Fibroblast of the aortic adventitia (primary cell): ENCODE results near the gene SEPTIN14. TPM values are rescaled to one million over a fixed set of nuclear protein-coding genes. Genes with fewer than 3 reads are reported as not detected.
"Not testable (repeated sequence)": the region's sequence is repeated elsewhere in the genome, so short reads cannot be mapped to it uniquely, and the experiment has no call there.

Experiments
- DNase-seq: peaks from one replicate; pipeline ENCODE4 v3.0.0-alpha.2; 2010; ENCODE audit warnings: low read depth
- H3K4me3 ChIP-seq: 2 replicates; pipeline ENCODE4 v1.5.1; 2011; ENCODE audit warnings: low read depth, mild to moderate bottlenecking, control low read depth, low read length, moderate library complexity
- CTCF ChIP-seq: IDR thresholded peaks from 2 replicates; pipeline ENCODE4 v1.5.1; 2011; ENCODE audit warnings: mild to moderate bottlenecking, low read length, control low read depth, inconsistent platforms; ENCODE audit not compliant: insufficient read depth
- total RNA-seq: library from RNA; depleted of rRNA; stranded (reverse); fragments of >200 nt; gene quantifications from 2 replicates; pipeline ENCODE4 v1.2.3, GENCODE V29; 2012; ENCODE audit warnings: low replicate concordance

Gene SEPTIN14
- total RNA-seq, 1 donor, result not detected

GRCh38 chr7:55827577-55827976, 35.0 kb downstream of the SEPTIN14 start:
- no peak for TF ChIP-seq CTCF
- no peak overlapping the region for H3K4me3 ChIP-seq

GRCh38 chr7:55818686-55819085, 43.9 kb downstream of the SEPTIN14 start:
- no peak overlapping the region for H3K4me3 ChIP-seq
- no peak for TF ChIP-seq CTCF

More at GRCh38 chr7:55827577-55827976, 35.0 kb downstream of the SEPTIN14 start:
- no peak for DNase-seq

GRCh38 chr7:55797260-55797659, 65.3 kb downstream of the SEPTIN14 start:
- DNase-seq, H3K4me3 ChIP-seq: not testable (repeated sequence)

More at GRCh38 chr7:55818686-55819085, 43.9 kb downstream of the SEPTIN14 start:
- no peak for DNase-seq

GRCh38 chr7:55794527-55794926, 68.0 kb downstream of the SEPTIN14 start:
- no peak for DNase-seq
- TF ChIP-seq CTCF, result no peak
- no peak overlapping the region for H3K4me3 ChIP-seq

- no peak for DNase-seq
- TF ChIP-seq CTCF, result no peak
- no peak overlapping the region for H3K4me3 ChIP-seq
Observed at GRCh38 chr7:55792048-55792447, 70.5 kb downstream of the SEPTIN14 start.

- no peak for DNase-seq
- no peak overlapping the region for H3K4me3 ChIP-seq
- no peak for TF ChIP-seq CTCF
Observed at GRCh38 chr7:55787796-55788195, 74.8 kb downstream of the SEPTIN14 start.

GRCh38 chr7:55786901-55787300, 75.7 kb downstream of the SEPTIN14 start:
- TF ChIP-seq CTCF, result no peak
- no peak overlapping the region for H3K4me3 ChIP-seq
- no peak for DNase-seq

- H3K4me3 ChIP-seq, DNase-seq: not testable (repeated sequence)
Observed at GRCh38 chr7:55785444-55785843, 77.1 kb downstream of the SEPTIN14 start.
